Left kidney (tissue), 2 donors: ENCODE data around the gene FAM98B. TPM values are rescaled to one million over a fixed set of nuclear protein-coding genes. Genes with fewer than 3 reads are reported as not detected.
A peak's percentile ranks its signal among the peaks of the same experiment; 100 is the strongest.

ENCODE experiments used
- DNase-seq: peaks from one replicate; pipeline ENCODE4 v3.0.0-alpha.2; 2013
- polyA plus RNA-seq: library from polyadenylated mRNA; unstranded; fragments of 120-200 nt; gene quantifications from one replicate; pipeline ENCODE4 v1.2.1, GENCODE V29; 2013; ENCODE audit not compliant: insufficient read length

FAM98B gene
- polyA plus RNA-seq, 1 donor = 86.9 TPM

GRCh38 chr15:38506997-38507396, 53.1 kb downstream of the FAM98B start:
- DNase-seq = no peak

GRCh38 chr15:38507570-38507969, 53.6 kb downstream of the FAM98B start:
- no peak for DNase-seq

- no peak for DNase-seq
Measured at GRCh38 chr15:38508647-38509046, 54.7 kb downstream of the FAM98B start.

- no peak for DNase-seq
Measured at GRCh38 chr15:38509152-38509551, 55.2 kb downstream of the FAM98B start.

GRCh38 chr15:38512901-38513300, 59.0 kb downstream of the FAM98B start:
- DNase-seq = no peak

GRCh38 chr15:38514601-38515000, 60.7 kb downstream of the FAM98B start:
- DNase-seq = peak; percentile 33

- no peak for DNase-seq
Measured at GRCh38 chr15:38516626-38517025, 62.7 kb downstream of the FAM98B start.

GRCh38 chr15:38517312-38517975, 63.5 kb downstream of the FAM98B start:
- DNase-seq = no peak

GRCh38 chr15:38518084-38518483, 64.2 kb downstream of the FAM98B start:
- DNase-seq = no peak

- no peak for DNase-seq
Measured at GRCh38 chr15:38520035-38520434, 66.1 kb downstream of the FAM98B start.

GRCh38 chr15:38521316-38521715, 67.4 kb downstream of the FAM98B start:
- DNase-seq = no peak

- DNase-seq = no peak
Measured at GRCh38 chr15:38522922-38523321, 69.0 kb downstream of the FAM98B start.

GRCh38 chr15:38524156-38524555, 70.2 kb downstream of the FAM98B start:
- no peak for DNase-seq

GRCh38 chr15:38525489-38525888, 71.6 kb downstream of the FAM98B start:
- no peak for DNase-seq

GRCh38 chr15:38526158-38526557, 72.2 kb downstream of the FAM98B start:
- DNase-seq = no peak

GRCh38 chr15:38528294-38528693, 74.4 kb downstream of the FAM98B start:
- DNase-seq = no peak

GRCh38 chr15:38530113-38530512, 76.2 kb downstream of the FAM98B start:
- no peak for DNase-seq

GRCh38 chr15:38531509-38531908, 77.6 kb downstream of the FAM98B start:
- DNase-seq = no peak

- no peak for DNase-seq
Measured at GRCh38 chr15:38532728-38533127, 78.8 kb downstream of the FAM98B start.

GRCh38 chr15:38533416-38533915, 79.5 kb downstream of the FAM98B start:
- DNase-seq = no peak

- DNase-seq = no peak
Measured at GRCh38 chr15:38533926-38534325, 80.0 kb downstream of the FAM98B start.

- DNase-seq = no peak
Measured at GRCh38 chr15:38534691-38535090, 80.8 kb downstream of the FAM98B start.

GRCh38 chr15:38535491-38536200, 81.7 kb downstream of the FAM98B start:
- no peak for DNase-seq

- DNase-seq = no peak
Measured at GRCh38 chr15:38536201-38536676, 82.3 kb downstream of the FAM98B start.
